ENCODE data around the gene LY6G6C.
"Not testable (repeated sequence)": the region's sequence is repeated elsewhere in the genome, so short reads cannot be mapped to it uniquely, and the experiment has no call there.

Gene LY6G6C

DNA sequence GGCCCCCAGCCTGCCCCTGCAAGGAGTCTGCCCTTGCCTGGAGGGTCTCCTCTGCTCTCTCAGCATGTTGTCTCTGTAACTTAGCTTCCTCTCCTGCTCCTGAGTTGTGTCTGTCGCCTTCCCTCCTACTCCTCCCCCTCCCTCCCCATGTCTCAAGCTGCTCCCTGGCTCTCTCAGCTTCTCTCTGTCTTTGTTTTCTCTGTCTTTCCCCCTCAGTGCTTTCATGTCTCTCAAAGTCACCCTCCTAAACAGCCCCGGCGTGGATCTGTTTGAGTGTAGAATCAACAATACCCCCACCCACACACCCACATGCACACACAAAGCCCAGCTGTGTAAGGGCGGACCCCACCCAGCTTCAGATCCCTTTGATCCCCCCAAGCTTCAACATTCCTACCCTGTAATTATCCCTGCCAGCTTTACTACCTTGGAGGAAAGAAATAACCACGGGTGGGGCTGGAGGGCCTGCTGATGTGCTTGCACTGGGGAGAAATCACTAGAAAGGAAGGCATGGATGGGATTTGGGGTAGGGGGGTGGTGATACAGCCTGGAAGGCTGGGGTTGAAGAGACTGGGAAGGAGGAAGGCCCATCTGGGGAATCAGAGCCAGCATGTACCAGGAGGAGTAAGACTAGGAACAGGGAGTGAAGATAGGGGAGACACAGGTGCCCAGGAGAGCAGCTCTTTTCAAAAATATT, 7.4 kb downstream of the LY6G6C start:
- POLR2A ChIA-PET = interaction anchor here (0.6 to 0.8 kb wide), 2 partner anchors 19 to 113 kb away, joined by 4 read pairs; partner anchors contain the start of gene HSPA1B
- TF ChIP-seq, protein P1, sequence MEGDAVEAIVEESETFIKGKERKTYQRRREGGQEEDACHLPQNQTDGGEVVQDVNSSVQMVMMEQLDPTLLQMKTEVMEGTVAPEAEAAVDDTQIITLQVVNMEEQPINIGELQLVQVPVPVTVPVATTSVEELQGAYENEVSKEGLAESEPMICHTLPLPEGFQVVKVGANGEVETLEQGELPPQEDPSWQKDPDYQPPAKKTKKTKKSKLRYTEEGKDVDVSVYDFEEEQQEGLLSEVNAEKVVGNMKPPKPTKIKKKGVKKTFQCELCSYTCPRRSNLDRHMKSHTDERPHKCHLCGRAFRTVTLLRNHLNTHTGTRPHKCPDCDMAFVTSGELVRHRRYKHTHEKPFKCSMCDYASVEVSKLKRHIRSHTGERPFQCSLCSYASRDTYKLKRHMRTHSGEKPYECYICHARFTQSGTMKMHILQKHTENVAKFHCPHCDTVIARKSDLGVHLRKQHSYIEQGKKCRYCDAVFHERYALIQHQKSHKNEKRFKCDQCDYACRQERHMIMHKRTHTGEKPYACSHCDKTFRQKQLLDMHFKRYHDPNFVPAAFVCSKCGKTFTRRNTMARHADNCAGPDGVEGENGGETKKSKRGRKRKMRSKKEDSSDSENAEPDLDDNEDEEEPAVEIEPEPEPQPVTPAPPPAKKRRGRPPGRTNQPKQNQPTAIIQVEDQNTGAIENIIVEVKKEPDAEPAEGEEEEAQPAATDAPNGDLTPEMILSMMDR (IDR thresholded peaks at IDR 0.05; ENCODE audit: insufficient read depth, low read length, missing control alignments) = no peak
- DNase-seq (ENCODE audit: low read depth, low spot score) = no peak
- CTCF ChIA-PET = interaction anchor here (0.6 to 3.0 kb wide), 3 partner anchors 14 to 116 kb away, joined by 3 to 12 read pairs (median 4); partner anchors contain the start of gene DDAH2
- H3K4me3 ChIP-seq (ENCODE audit: low read depth, low read length) = no peak overlapping the region

DNA sequence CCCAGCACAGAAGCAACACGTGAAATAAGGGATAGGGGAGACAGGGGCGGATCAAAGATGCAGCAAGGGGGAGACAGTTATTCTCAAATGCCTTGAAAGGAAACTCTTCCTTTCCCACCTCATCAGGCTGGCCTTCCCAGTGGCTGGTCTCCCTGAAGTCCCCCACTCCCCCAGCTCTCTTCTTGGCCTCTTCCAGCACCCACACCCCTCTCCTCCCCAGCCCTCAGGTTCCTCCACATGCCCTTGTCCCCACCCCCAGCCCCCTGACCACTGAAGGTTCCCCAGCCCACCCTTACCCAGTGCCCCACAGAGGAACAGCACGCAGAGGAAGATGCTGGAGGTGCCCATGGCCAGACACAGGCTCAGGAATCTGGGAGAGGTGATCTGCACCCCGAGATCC, 8.1 kb downstream of the LY6G6C start:
- CTCF ChIA-PET = interaction anchor here (1.8 to 3.0 kb wide), 2 partner anchors 16 to 117 kb away, joined by 4 to 12 read pairs; partner anchors contain the start of gene DDAH2
- POLR2A ChIA-PET = interaction anchor here (0.8 kb wide), 1 partner anchor 114 kb away, joined by 4 read pairs; the partner anchor contains the start of gene HSPA1B
- no peak overlapping the region for H3K4me3 ChIP-seq (ENCODE audit: low read depth, low read length)
- TF ChIP-seq, protein P1 (IDR thresholded peaks at IDR 0.05; ENCODE audit: insufficient read depth, low read length, missing control alignments) = no peak
- DNase-seq (ENCODE audit: low read depth, low spot score) = no peak

DNA sequence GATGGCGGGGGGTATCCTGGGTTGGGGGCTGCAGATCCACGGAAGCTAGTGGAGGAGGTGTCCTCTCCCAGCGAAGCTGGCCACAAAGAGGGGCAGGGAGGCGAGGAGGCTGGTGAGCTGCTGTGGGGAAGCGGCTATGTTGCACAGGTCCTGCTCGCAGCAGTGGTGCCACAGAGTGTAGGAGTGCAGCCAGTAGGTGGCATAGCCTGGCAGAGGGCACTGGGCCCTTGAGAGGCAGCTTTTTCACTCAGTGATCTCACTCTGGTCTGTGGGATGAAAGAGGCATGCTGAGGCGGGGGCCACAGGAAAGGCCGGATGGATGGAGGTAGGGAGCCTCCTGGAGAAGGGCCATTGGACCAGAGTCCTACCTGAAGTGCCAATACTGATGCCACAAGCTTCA, 9.2 kb downstream of the LY6G6C start:
- ChIA-PET POLR2A (interaction anchor here (1.4 kb wide), 1 partner anchor 15 kb away, joined by 5 read pairs; no protein-coding TSS in a partner anchor), CTCF (interaction anchor here (0.8 to 1.8 kb wide), 3 partner anchors 10 to 118 kb away, joined by 3 to 4 read pairs (median 3); partner anchors contain the start of gene LY6G5C)
- TF ChIP-seq, protein P1 (IDR thresholded peaks at IDR 0.05; ENCODE audit: insufficient read depth, low read length, missing control alignments) = peak; percentile 21
- DNase-seq (ENCODE audit: low read depth, low spot score) = no peak
- H3K4me3 ChIP-seq (ENCODE audit: low read depth, low read length) = no peak overlapping the region

- no peak for DNase-seq (ENCODE audit: low read depth, low spot score)
- POLR2A ChIA-PET = interaction anchor here (1.4 kb wide), 1 partner anchor 16 kb away, joined by 5 read pairs; no protein-coding TSS in a partner anchor
- H3K4me3 ChIP-seq (ENCODE audit: low read depth, low read length) = no peak overlapping the region
- CTCF ChIA-PET = interaction anchor here (0.8 to 1.1 kb wide), 2 partner anchors 19 to 30 kb away, joined by 3 read pairs; partner anchors contain the start of gene LY6G5C
- TF ChIP-seq, protein P1 (IDR thresholded peaks at IDR 0.05; ENCODE audit: insufficient read depth, low read length, missing control alignments) = no peak
Measured at GRCh38 chr6:31711233-31711632, 10.3 kb downstream of the LY6G6C start.

GRCh38 chr6:31710523-31711219, 10.9 kb downstream of the LY6G6C start:
- TF ChIP-seq, protein P1 (IDR thresholded peaks at IDR 0.05; ENCODE audit: insufficient read depth, low read length, missing control alignments) = no peak
- POLR2A ChIA-PET = no interaction called here
- CTCF ChIA-PET = interaction anchor here (0.8 kb wide), 1 partner anchor 20 kb away, joined by 3 read pairs; no protein-coding TSS in a partner anchor
- no peak for DNase-seq (ENCODE audit: low read depth, low spot score)
- no peak overlapping the region for H3K4me3 ChIP-seq (ENCODE audit: low read depth, low read length)

DNA sequence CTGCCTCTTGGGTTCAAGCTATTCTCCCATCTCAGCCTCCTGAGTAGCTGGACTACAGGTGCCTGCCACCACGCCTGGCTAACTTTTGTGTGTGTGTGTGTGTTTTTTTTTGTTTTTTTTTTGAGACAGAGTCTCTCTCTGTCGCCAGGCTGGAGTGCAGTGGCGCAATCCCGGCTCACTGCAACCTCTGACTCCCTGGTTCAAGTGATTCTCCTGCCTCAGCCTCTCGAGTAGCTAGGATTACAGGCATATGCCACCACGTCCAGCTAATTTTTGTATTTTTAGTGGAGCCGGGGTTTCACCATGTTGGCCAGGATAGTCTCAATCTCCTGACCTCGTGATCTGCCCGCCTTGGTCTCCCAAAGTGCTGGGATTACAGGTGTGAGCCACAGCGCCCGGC, 12.4 kb downstream of the LY6G6C start:
- H3K4me3 ChIP-seq (ENCODE audit: low read depth, low read length); DNase-seq (ENCODE audit: low read depth, low spot score); CTCF ChIA-PET; POLR2A ChIA-PET: not testable (repeated sequence)

Data from AG04449 (cell line).